ENCODE data around the gene CSAG3.
"Not testable (repeated sequence)": the region's sequence is repeated elsewhere in the genome, so short reads cannot be mapped to it uniquely, and the experiment has no call there.

The CSAG3 gene

DNA sequence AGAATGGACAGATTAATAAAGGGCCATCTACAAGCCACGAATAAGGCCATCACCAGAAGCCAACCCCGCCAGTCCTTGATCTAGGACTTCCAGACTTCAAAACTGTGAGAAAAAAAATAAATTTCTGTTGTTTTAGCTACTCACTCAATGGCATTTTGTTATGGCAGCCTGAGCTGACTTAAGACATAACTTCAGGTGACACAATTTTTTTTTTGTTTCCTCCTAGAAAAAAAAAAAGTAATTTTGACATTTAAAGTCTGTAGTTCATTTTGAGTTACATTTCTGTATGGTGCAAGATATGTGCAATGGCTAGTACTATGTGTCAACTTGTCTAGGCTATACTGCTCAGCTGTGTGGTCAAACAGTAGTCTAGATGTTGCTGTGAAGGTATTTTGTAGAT, at the start of gene CSAG3:
CSAG3 (plus strand) TSS at position 301 of the 400 bp plus-strand sequence.
- not testable (repeated sequence) for H3K4me3 Mint-ChIP-seq, ATAC-seq, DNase-seq, H3K4me1 Mint-ChIP-seq, H3K27ac Mint-ChIP-seq, H3K27me3 Mint-ChIP-seq, H3K9me3 Mint-ChIP-seq

DNA sequence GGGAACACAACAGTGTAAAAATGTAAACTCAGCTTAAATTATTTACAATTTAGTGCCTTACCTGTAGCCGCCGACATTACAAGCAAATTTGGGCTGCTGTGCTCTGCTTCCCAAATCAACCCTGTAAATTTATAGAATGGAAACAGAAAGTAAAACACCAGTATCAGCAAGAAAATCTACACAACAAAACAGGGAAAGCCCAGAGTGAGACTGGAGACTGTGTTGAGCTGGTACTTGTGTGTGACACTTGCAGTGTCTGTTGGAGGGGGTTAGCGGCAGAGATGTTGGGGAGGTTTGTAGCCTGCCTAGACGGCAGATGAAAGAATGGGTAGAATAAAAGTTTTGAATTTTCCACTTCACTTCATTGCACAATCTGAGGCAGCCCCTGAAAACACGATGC, 45.8 kb upstream of the CSAG3 start:
- H3K27ac Mint-ChIP-seq, H3K9me3 Mint-ChIP-seq, H3K4me1 Mint-ChIP-seq, ATAC-seq, DNase-seq, H3K27me3 Mint-ChIP-seq, H3K4me3 Mint-ChIP-seq: not testable (repeated sequence)

DNA sequence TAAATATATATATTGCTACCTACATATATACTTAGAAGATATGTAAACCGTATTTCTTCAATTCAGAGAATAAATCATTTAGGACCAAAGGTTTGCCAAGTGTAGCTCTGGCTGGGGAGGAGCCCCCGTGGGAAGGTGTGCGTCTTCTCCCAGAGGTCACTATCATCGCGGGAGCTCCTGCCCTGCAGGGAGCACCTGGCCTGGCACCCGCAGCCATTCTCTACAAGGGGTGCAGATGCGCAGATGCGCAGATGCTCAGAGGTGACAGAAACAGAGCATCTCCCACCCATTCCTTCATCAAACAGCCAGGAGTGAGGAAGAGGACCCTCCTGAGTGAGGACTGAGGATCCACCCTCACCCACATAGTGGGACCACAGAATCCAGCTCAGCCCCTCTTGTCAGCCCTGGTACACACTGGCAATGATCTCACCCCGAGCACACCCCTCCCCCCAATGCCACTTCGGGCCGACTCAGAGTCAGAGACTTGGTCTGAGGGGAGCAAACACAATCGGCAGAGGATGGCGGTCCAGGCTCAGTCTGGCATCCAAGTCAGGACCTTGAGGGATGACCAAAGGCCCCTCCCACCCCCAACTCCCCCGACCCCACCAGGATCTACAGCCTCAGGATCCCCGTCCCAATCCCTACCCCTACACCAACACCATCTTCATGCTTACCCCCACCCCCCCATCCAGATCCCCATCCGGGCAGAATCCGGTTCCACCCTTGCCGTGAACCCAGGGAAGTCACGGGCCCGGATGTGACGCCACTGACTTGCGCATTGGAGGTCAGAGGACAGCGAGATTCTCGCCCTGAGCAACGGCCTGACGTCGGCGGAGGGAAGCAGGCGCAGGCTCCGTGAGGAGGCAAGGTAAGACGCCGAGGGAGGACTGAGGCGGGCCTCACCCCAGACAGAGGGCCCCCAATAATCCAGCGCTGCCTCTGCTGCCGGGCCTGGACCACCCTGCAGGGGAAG, 44.9 kb upstream of the CSAG3 start, which contains the start of gene MAGEA2B:
MAGEA2B (plus strand) TSS at position 814 of the 973 bp plus-strand sequence. CDS start 2,479 bp downstream, outside the sequence.
- not testable (repeated sequence) for H3K9me3 Mint-ChIP-seq, H3K4me3 Mint-ChIP-seq, H3K27me3 Mint-ChIP-seq, H3K4me1 Mint-ChIP-seq, DNase-seq, ATAC-seq, H3K27ac Mint-ChIP-seq

DNA sequence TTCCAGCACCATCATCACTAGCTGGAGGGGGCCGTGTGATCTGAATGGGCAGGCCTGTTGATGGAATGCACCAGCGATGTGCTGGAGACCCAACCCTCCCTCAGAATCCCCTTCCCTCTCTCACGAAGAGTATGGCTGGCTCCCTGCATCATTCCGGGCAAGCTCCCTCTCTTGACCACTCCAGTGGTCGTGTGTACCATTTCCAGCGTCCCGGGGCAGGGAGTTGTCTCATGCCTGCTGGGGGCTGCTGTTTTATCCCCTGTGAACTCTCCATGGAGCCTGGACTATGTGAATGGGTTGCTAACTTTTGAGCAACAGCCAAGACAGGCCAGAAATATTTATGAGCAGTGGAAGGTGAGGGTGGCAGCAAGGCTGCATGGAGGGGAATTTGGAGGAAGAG, 33.6 kb upstream of the CSAG3 start:
- no peaks in the 10 kb centered on the region for H3K9me3 Mint-ChIP-seq
- ATAC-seq (no peak), DNase-seq (no peak)
- no peaks in the 10 kb centered on the region for H3K4me1 Mint-ChIP-seq
- H3K27ac Mint-ChIP-seq: no peak overlapping the region
- no peak overlapping the region for H3K4me3 Mint-ChIP-seq
- H3K27me3 Mint-ChIP-seq: no peaks in the 10 kb centered on the region

DNA sequence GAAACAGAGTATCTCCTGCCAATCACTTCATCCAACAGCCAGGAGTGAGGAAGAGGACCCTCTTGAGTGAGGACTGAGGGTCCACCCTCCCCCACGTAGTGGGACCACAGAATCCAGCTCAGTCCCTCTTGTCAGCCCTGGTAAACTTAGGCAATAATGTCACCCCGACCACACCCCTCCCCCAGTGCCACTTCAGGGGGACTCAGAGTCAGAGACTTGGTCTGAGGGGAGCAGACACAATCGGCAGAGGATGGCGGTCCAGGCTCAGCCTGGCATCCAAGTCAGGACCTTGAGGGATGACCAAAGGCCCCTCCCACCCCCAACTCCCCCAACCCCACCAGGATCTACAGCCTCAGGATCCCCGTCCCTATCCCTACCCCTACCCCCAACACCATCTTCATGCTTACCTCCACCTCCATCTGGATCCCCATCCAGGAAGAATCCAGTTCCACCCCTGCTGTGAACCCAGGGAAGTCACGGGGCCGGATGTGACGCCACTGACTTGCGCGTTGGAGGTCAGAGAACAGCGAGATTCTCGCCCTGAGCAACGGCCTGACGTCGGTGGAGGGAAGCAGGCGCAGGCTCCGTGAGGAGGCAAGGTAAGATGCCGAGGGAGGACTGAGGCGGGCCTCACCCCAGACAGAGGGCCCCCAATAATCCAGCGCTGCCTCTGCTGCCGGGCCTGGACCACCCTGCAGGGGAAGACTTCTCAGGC, 25.6 kb upstream of the CSAG3 start, which contains the start of the genes CSAG1 and MAGEA12:
CSAG1 (minus strand) TSS at position 461 of the 715 bp plus-strand sequence. CDS start 1,261 bp downstream, outside the sequence.
MAGEA12 (plus strand) TSS at position 497 of the 715 bp plus-strand sequence. CDS start 2,405 bp downstream, outside the sequence.
- H3K27ac Mint-ChIP-seq: no peak within 1 kb of the TSS
- H3K27me3 Mint-ChIP-seq: no peaks in the 10 kb centered on the region
- H3K4me3 Mint-ChIP-seq: no peak within 1 kb of the TSS
- DNase-seq (no peak), ATAC-seq (no peak)
- no peaks in the 10 kb centered on the region for H3K4me1 Mint-ChIP-seq
- H3K9me3 Mint-ChIP-seq: no peaks in the 10 kb centered on the region

DNA sequence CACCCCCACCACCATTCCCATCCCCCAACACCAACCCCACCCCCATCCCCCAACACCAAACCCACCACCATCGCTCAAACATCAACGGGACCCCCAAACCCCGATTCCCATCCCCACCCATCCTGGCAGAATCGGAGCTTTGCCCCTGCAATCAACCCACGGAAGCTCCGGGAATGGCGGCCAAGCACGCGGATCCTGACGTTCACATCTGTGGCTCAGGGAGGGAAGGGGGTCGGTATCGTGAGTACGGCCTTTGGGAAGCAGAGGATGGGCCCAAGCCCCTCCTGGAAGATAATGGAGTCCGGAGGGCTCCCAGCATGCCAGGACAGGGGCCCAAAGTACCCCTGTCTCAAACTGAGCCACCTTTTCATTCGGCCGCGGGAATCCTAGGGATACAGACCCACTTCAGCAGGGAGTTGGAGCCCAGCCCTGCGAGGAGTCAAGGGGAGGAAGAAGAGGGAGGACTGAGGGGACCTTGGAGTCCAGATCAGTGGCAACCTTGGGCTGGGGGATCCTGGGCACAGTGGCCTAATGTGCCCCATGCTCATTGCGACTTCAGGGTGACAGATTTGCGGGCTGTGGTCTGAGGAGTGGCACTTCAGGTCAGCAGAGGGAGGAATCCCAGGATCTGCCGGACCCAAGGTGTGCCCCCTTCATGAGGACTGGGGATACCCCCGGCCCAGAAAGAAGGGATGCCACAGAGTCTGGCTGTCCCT, 24.7 kb upstream of the CSAG3 start:
- not testable (repeated sequence) for ATAC-seq, H3K27me3 Mint-ChIP-seq, H3K4me1 Mint-ChIP-seq, DNase-seq, H3K9me3 Mint-ChIP-seq, H3K4me3 Mint-ChIP-seq
- H3K27ac Mint-ChIP-seq: peak overlapping the region; percentile 57 to 63

DNA sequence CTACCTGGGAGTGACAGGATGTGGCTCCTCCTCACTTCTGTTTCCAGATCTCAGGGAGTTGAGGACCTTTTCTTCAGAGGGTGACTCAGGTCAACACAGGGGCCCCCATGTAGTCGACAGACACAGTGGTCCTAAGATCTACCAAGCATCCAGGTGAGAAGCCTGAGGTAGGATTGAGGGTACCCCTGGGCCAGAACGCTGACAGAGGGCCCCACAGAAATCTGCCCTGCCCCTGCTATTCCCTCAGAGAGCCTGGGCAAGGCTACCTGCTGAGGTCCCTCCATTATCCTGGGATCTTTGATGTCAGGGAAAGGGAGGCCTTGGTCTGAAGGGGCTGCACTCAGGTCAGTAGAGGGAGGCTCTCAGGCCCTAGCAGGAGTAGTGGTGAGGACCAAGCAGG, 23.9 kb upstream of the CSAG3 start:
- H3K4me3 Mint-ChIP-seq: no peak overlapping the region
- H3K4me1 Mint-ChIP-seq: no peaks in the 10 kb centered on the region
- no peak overlapping the region for H3K27ac Mint-ChIP-seq
- no peak for DNase-seq
- no peak for ATAC-seq
- H3K9me3 Mint-ChIP-seq: no peaks in the 10 kb centered on the region
- H3K27me3 Mint-ChIP-seq: no peaks in the 10 kb centered on the region

DNA sequence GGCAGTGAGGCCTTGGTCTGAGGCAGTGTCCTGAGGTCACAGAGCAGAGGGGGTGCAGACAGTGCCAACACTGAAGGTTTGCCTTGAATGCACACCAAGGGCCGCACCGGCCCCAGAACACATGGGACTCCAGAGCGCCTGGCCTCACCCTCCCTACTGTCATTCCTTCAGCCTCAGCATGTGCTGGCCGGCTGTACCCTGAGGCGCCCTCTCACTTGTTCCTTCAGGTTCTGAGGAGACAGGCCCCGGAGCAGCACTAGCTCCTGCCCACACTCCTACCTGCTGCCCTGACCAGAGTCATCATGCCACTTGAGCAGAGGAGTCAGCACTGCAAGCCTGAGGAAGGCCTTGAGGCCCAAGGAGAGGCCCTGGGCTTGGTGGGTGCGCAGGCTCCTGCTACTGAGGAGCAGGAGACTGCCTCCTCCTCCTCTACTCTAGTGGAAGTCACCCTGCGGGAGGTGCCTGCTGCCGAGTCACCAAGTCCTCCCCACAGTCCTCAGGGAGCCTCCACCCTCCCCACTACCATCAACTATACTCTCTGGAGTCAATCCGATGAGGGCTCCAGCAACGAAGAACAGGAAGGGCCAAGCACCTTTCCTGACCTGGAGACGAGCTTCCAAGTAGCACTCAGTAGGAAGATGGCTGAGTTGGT, 23.0 kb upstream of the CSAG3 start:
- ATAC-seq (no peak), DNase-seq (no peak)
- Mint-ChIP-seq H3K9me3 (no peaks in the 10 kb centered on the region), H3K4me1 (no peaks in the 10 kb centered on the region), H3K27me3 (no peaks in the 10 kb centered on the region), H3K27ac (no peak overlapping the region), H3K4me3 (no peak overlapping the region)

DNA sequence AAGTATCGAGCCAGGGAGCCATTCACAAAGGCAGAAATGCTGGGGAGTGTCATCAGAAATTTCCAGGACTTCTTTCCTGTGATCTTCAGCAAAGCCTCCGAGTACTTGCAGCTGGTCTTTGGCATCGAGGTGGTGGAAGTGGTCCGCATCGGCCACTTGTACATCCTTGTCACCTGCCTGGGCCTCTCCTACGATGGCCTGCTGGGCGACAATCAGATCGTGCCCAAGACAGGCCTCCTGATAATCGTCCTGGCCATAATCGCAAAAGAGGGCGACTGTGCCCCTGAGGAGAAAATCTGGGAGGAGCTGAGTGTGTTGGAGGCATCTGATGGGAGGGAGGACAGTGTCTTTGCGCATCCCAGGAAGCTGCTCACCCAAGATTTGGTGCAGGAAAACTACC, 22.5 kb upstream of the CSAG3 start:
- H3K4me3 Mint-ChIP-seq, H3K9me3 Mint-ChIP-seq, ATAC-seq, DNase-seq, H3K27me3 Mint-ChIP-seq, H3K27ac Mint-ChIP-seq, H3K4me1 Mint-ChIP-seq: not testable (repeated sequence)

DNA sequence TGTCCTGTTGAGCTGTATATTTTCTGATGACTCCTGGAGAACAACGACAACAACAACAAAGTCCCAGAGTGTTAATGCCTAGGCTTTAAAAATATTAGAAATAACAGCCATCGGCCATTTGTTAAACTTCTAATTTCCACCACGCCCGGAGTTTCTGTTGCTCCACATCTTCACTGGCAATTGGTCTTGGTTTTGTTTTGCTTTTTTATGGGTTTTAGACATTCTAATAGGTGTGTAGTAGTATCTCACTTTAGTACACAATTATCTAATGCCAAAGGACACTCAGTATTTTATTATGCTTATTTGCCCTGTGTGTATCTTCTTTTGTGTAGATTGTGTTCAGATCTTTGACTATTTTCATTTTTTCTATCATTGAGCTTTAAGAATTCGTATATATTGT, 20.5 kb upstream of the CSAG3 start:
- H3K4me3 Mint-ChIP-seq: no peak overlapping the region
- ATAC-seq (no peak), DNase-seq (no peak)
- no peaks in the 10 kb centered on the region for H3K9me3 Mint-ChIP-seq
- H3K4me1 Mint-ChIP-seq: no peaks in the 10 kb centered on the region
- no peaks in the 10 kb centered on the region for H3K27me3 Mint-ChIP-seq
- no peak overlapping the region for H3K27ac Mint-ChIP-seq

DNA sequence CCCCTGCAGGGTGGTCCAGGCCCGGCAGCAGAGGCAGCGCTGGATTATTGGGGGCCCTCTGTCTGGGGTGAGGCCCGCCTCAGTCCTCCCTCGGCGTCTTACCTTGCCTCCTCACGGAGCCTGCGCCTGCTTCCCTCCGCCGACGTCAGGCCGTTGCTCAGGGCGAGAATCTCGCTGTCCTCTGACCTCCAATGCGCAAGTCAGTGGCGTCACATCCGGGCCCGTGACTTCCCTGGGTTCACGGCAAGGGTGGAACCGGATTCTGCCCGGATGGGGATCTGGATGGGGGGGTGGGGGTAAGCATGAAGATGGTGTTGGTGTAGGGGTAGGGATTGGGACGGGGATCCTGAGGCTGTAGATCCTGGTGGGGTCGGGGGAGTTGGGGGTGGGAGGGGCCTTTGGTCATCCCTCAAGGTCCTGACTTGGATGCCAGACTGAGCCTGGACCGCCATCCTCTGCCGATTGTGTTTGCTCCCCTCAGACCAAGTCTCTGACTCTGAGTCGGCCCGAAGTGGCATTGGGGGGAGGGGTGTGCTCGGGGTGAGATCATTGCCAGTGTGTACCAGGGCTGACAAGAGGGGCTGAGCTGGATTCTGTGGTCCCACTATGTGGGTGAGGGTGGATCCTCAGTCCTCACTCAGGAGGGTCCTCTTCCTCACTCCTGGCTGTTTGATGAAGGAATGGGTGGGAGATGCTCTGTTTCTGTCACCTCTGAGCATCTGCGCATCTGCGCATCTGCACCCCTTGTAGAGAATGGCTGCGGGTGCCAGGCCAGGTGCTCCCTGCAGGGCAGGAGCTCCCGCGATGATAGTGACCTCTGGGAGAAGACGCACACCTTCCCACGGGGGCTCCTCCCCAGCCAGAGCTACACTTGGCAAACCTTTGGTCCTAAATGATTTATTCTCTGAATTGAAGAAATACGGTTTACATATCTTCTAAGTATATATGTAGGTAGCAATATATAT, 5.0 kb upstream of the CSAG3 start, which contains the start of gene MAGEA2:
MAGEA2 (minus strand) TSS at position 157 of the 965 bp plus-strand sequence. CDS start 2,479 bp downstream, outside the sequence.
- not testable (repeated sequence) for H3K4me1 Mint-ChIP-seq, DNase-seq, H3K4me3 Mint-ChIP-seq, H3K27me3 Mint-ChIP-seq, H3K9me3 Mint-ChIP-seq, ATAC-seq, H3K27ac Mint-ChIP-seq

DNA sequence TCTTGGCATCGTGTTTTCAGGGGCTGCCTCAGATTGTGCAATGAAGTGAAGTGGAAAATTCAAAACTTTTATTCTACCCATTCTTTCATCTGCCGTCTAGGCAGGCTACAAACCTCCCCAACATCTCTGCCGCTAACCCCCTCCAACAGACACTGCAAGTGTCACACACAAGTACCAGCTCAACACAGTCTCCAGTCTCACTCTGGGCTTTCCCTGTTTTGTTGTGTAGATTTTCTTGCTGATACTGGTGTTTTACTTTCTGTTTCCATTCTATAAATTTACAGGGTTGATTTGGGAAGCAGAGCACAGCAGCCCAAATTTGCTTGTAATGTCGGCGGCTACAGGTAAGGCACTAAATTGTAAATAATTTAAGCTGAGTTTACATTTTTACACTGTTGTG, 4.1 kb upstream of the CSAG3 start:
- not testable (repeated sequence) for ATAC-seq, H3K4me3 Mint-ChIP-seq, H3K27me3 Mint-ChIP-seq, DNase-seq, H3K27ac Mint-ChIP-seq, H3K4me1 Mint-ChIP-seq, H3K9me3 Mint-ChIP-seq

DNA sequence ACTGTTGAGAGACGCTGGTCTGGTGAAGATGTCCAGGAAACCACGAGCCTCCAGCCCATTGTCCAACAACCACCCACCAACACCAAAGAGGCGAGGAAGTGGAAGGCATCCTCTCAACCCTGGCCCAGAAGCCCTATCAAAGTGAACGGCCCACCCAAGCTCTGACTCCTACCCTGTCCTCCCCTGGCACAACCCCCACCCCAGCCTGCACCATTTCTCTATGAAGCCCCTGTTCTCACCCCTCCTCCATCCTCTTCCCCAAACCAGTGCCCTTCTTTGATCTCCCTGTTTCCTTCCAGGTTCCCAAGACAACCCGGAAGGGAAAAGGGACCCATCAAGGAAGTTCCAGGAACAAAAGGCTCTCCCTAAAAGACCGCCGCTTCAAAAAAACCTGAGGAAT, 526 bp downstream of the CSAG3 start:
- not testable (repeated sequence) for ATAC-seq, H3K27ac Mint-ChIP-seq, DNase-seq, H3K4me3 Mint-ChIP-seq, H3K27me3 Mint-ChIP-seq, H3K4me1 Mint-ChIP-seq, H3K9me3 Mint-ChIP-seq

DNA sequence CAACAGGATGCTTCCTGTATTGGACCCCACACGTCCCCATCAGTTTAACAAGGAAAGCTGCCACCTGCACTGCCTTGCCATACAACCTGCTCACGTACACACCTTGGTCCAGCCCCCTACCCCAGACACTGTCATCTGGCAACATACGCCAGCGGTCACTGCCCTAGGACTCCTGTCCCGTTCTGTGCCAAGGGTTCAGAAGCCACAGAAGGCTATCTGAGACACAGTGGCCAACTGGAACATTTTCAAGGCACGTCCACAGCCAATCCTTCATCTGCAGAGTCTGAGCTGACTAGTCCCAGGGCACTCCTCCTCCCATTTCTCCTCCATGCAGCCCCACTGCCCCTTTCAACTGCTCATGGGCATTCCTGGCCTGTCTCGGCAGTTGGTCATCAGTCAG, 2.6 kb downstream of the CSAG3 start:
- not testable (repeated sequence) for H3K27ac Mint-ChIP-seq, DNase-seq, ATAC-seq, H3K27me3 Mint-ChIP-seq, H3K4me1 Mint-ChIP-seq, H3K4me3 Mint-ChIP-seq, H3K9me3 Mint-ChIP-seq
